Fibroblast of villous mesenchyme (primary cell): ENCODE results near the gene ARID1B. TPM values are rescaled to one million over a fixed set of nuclear protein-coding genes. Genes with fewer than 3 reads are reported as not detected.

ENCODE experiments used
- DNase-seq: peaks from one replicate; pipeline ENCODE4 v3.0.0-alpha.2; 2010; ENCODE audit warnings: low read depth
- H3K4me3 ChIP-seq: 2 replicates; pipeline ENCODE4 v1.5.1; 2011; ENCODE audit warnings: low read depth, mild to moderate bottlenecking, low read length
- CTCF ChIP-seq: IDR thresholded peaks from 2 replicates; pipeline ENCODE4 v1.5.1; 2012; ENCODE audit warnings: low read depth, mild to moderate bottlenecking, low read length; ENCODE audit not compliant: insufficient read depth
- total RNA-seq: library from RNA; depleted of rRNA; stranded (reverse); fragments of >200 nt; gene quantifications from 2 replicates; pipeline ENCODE4 v1.2.3, GENCODE V29; 2012

ARID1B gene
- total RNA-seq, 1 donor, result 41.0 TPM

- DNase-seq, result no peak
- no peak overlapping the region for H3K4me3 ChIP-seq
- no peak for TF ChIP-seq CTCF
Observed at GRCh38 chr6:157029980-157030690, 253.0 kb downstream of the ARID1B start.

- TF ChIP-seq CTCF, result no peak
- H3K4me3 ChIP-seq, result no peak overlapping the region
- DNase-seq, result no peak
Observed at GRCh38 chr6:157030755-157031154, 253.6 kb downstream of the ARID1B start.

- no peak for TF ChIP-seq CTCF
- DNase-seq, result no peak
Observed at GRCh38 chr6:157032923-157033322, 255.7 kb downstream of the ARID1B start.

GRCh38 chr6:157033428-157034140, 256.4 kb downstream of the ARID1B start:
- peak; percentile 59 for DNase-seq
- no peak for TF ChIP-seq CTCF
- peak overlapping the region; percentile 63 for H3K4me3 ChIP-seq

More at GRCh38 chr6:157032923-157033322, 255.7 kb downstream of the ARID1B start:
- H3K4me3 ChIP-seq, result peak overlapping the region; percentile 63

- no peak overlapping the region for H3K4me3 ChIP-seq
- DNase-seq, result peak; percentile 72
- TF ChIP-seq CTCF, result peak; percentile 73
Observed at GRCh38 chr6:157034436-157035230, 257.5 kb downstream of the ARID1B start.

- no peak for DNase-seq
- TF ChIP-seq CTCF, result no peak
- H3K4me3 ChIP-seq, result no peak overlapping the region
Observed at GRCh38 chr6:157035546-157035945, 258.4 kb downstream of the ARID1B start.
